Measurements from ENCODE around the gene TANK.

- TF ChIP-seq POLR2A (IDR thresholded peaks at IDR 0.05; ENCODE audit: insufficient read depth in 1 of 2, low read depth in 2 of 2, low read length in 2 of 2) (no peak), ZNF674 (CRISPR knock-in tag; IDR thresholded peaks at IDR 0.05; ENCODE audit: low read depth) (no peak), EZH2 (conservative IDR thresholded peaks at IDR 0.05; ENCODE audit: low read depth, low read length) (no peak), CTCF (CRISPR knock-in tag; IDR thresholded peaks at IDR 0.05) (no peak), ZNF619 (CRISPR knock-in tag; IDR thresholded peaks at IDR 0.05) (no peak), STAT6 (CRISPR knock-in tag; IDR thresholded peaks at IDR 0.05; ENCODE audit: borderline replicate concordance) (no peak), ZNF24 (IDR thresholded peaks at IDR 0.05) (no peak)
These were observed 18.5 kb downstream of the TANK start for GRCh38 chr2:161178756-161179155.

All from HepG2 (cell line).